Transverse colon (tissue), 3 donors: ENCODE measurements around the gene STRADA.

Source experiments
- CTCF ChIP-seq, 5 experiments: fragments of 200-600 bp in 3 of 5; fragments of 450-650 bp in 2 of 5; sonication (generic) in 3 of 5; IDR thresholded peaks; 1 replicate in 2 of 5; 2 replicates in 3 of 5; pipeline ENCODE4 v1.5.1; 2016 to 2017; ENCODE audit warnings: antibody characterized with exemption in 5 of 5, inconsistent platforms in 3 of 5, mild to moderate bottlenecking in 2 of 5, moderate library complexity in 1 of 5
- EP300 ChIP-seq: sonication (generic); formaldehyde crosslinking; IDR thresholded peaks from one replicate; pipeline ENCODE4 v1.6.1; 2017; ENCODE audit warnings: antibody characterized with exemption, low read depth
- POLR2A ChIP-seq: fragments of 450-650 bp; IDR thresholded peaks from one replicate; pipeline ENCODE4 v1.6.1; 2016; ENCODE audit warnings: antibody characterized with exemption, mild to moderate bottlenecking, moderate library complexity

GRCh38 chr17:63766754-63767153, 25.2 kb upstream of the STRADA start:
- no peak for TF ChIP-seq CTCF (IDR thresholded peaks at IDR 0.05)
- no peak for TF ChIP-seq POLR2A
- TF ChIP-seq EP300, result no peak
